Urinary bladder (tissue), 4 donors: ENCODE measurements around the gene ALKBH6. TPM values are rescaled to one million over a fixed set of nuclear protein-coding genes. Genes with fewer than 3 reads are reported as not detected.
"Not testable (repeated sequence)": the region's sequence is repeated elsewhere in the genome, so short reads cannot be mapped to it uniquely, and the experiment has no call there.

Experiments used
- DNase-seq: peaks from one replicate; pipeline ENCODE4 v3.0.0-alpha.2; 2015; ENCODE audit errors: extremely low spot score
- H3K27ac ChIP-seq: one replicate; pipeline ENCODE4 v1.5.1; 2013; ENCODE audit warnings: low read depth, mild to moderate bottlenecking, moderate library complexity
- H3K36me3 ChIP-seq: one replicate; pipeline ENCODE4 v1.6.1; 2013; ENCODE audit warnings: mild to moderate bottlenecking, moderate library complexity; ENCODE audit not compliant: insufficient read depth
- H3K4me1 ChIP-seq: one replicate; pipeline ENCODE4 v1.6.1; 2013; ENCODE audit warnings: mild to moderate bottlenecking, moderate library complexity; ENCODE audit not compliant: insufficient read depth
- H3K4me3 ChIP-seq: one replicate; pipeline ENCODE4 v1.5.1; 2013; ENCODE audit warnings: low read depth, low read length
- WGBS: extraction: QIAGEN DNeasy Blood & Tissue Kit; methylation state at CpG from one replicate; pipeline ENCODE4 v1.1.7; 2013; 5-methylcytosine and 5-hydroxymethylcytosine counted together
- polyA plus RNA-seq: library from polyadenylated mRNA; stranded (reverse); fragments of 200-250 nt; gene quantifications from one replicate; pipeline ENCODE4 v1.2.3, GENCODE V29; 2013
- total RNA-seq: library from RNA; depleted of rRNA; stranded (reverse); fragments of >200 nt; gene quantifications from one replicate; pipeline ENCODE4 v1.2.3, GENCODE V29; 2014
- donor health status: healthy with polysubstance abuse.
- donor health status: healthy.

Gene ALKBH6
- total and polyA plus RNA-seq, 2 donors: 6.1 to 26.4 TPM

DNA sequence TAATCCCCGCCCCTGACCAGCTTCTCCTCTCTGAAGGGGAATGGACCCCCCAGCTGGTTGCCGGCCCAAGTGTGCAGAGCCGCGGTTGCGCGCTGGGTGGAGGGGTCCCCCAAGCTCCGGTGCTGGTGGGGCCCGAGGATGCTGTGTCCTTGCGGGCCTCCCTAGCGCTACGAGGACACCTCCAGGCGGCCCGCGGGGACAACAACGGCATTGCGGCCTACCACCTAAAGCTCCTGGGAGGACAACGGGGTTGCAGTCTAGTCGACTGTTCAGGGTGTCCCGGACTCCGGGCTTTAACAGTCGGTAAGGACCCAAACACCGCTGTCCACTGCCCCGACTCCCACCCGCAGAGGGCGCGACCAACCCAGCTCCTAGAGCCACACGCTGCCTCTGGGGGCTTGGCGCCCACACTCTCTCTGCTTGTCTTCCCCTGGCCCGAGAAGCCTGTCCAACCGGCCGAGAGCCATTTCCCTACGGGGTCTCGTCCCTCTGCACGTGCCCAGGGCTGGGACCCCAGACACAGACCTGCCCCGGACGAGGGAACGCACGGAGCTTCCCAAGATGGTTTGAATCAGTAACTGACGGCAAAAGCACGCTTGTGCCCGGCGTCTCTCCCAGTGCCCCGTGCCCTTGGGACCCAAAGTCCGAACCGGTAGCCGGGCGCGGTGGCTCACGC is 20.0 kb downstream of the ALKBH6 start:
- no peak overlapping the region for H3K27ac ChIP-seq
- DNase-seq: no peak
- WGBS: 28% methylated on average over 49 of the region's 49 CpGs
- no peaks in the 10 kb centered on the region for H3K4me1 ChIP-seq
- no peaks in the 10 kb centered on the region for H3K36me3 ChIP-seq
- peak overlapping the region; percentile 86 for H3K4me3 ChIP-seq

DNA sequence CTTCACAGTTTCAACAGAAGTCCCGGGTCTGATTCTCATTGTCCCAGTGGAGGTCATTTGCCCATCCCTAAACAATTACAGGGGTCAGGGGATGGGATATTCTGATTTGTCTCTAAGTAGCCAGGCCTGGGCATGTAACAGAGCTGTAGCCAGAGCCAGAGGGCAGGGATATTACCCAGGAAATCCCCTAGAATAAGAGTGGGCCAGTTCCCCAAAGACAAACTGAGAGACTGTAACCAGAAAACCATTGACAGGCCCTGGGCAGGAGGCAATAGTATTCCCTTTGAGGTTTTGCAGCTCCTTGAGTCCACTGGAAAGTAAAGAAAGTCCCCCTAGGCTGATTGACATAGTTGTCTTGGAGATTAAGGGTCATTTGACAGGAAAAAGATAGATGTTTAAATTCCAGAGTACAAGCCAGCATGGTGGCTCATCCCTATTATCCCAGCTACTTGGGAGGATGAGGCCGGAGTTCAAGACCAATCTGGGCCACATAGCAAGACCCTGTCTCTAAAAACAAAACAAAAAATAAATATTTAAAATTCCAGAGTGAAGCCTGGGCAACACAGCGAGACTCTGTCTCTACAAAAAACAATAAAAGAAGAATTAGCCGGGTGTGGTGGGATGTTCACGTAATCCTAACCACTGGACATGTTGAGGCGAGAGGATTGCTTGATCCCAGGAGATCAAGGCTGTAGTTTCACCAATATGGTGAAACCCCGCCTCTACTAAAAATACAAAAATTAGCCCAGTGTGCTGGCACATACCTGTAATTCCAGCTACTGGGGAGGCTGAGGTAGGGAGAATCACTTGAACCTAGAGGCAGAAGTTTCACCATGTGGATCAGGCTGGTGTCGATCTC is 20.9 kb downstream of the ALKBH6 start:
- WGBS: 87% methylated on average over 8 of the region's 8 CpGs
- H3K36me3 ChIP-seq: no peaks in the 10 kb centered on the region
- no peaks in the 10 kb centered on the region for H3K4me1 ChIP-seq
- H3K4me3 ChIP-seq: no peak overlapping the region
- no peak for DNase-seq
- no peak overlapping the region for H3K27ac ChIP-seq

DNA sequence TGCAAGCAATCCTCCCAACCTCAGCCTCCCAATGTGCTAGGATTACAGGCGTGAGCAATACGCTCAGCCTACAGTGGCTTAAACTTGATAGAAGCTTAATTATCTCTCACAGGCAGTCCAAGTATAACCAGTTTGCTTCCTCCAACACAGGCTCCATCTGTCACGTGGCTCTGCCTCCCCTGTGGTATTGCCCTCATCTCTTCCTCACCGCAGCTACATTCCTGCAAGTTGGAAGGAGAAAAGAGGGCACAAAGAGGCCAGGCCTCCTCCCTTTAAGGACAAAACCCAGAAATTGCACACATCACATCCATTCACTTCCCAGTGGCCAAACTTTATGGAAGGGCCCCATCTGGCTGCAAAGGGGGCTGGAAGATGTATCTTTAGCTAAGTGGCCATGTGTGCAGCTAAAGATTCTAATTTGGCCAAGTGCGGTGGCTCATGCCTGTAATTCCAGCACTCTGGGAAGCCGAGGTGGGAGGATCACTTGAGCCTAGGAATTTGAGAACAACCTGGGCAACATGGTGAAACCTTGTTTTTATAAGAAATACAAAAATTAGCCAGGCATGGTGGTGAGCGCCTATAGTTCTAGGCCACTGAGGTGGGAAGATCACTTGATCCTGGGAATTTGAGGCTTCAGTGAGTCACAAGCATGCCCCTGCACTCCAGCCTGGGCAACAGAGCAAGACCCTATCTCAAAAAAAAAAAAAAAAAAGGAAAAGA is 22.1 kb downstream of the ALKBH6 start:
- DNase-seq: no peak
- H3K36me3 ChIP-seq: no peaks in the 10 kb centered on the region
- 84% methylated on average over 7 of the region's 7 CpGs for WGBS

DNA sequence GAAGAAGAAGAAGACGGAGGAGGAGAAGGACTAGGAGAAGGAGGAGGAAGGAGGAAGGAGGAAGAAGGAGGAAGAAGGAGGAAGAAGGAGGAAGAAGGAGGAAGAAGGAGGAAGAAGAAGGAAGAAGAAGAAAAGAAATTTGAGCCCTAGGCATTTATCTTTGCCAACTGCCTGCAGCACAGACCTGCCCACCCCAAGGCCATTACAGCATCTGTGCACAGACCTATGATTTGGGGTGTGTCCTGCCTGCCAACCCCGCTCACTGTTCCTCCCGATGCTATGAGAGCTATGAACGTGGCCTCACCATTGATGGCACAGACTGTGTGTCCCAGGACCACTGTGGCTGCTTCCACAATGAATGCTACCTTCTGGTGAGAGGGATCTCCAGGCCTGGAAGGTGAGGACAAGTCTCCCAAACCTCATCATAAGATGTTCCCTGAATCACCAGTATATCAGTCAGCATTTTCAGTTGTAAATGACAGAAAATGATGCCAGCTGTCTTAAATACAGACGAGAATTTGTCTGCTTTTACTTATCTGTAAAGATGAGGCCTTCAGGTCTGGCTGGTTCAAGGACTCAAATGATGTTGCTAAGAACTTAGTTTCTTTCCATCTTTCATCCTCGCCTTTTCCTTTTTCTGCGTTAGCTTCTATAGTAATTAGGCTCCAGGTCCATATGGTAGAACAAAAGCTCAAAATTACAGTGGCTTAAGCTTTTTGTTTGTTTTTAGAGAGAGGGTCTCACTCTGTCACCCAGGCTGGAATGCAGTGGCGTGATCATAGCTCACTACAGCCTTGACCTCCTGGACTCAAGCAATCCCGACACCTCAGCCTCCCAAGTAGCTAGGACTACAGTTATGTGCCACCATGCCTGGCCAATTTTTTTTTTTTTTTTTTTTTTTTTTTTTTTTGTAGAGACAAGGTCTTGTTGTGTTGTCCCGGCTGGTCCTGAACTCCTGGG is 23.0 kb downstream of the ALKBH6 start:
- H3K27ac ChIP-seq: no peak overlapping the region
- 81% methylated on average over 10 of the region's 10 CpGs for WGBS
- DNase-seq: no peak
- no peaks in the 10 kb centered on the region for H3K4me1 ChIP-seq
- H3K36me3 ChIP-seq: no peaks in the 10 kb centered on the region
- no peak overlapping the region for H3K4me3 ChIP-seq

More for the DNA sequence above, 22.1 kb downstream of the ALKBH6 start:
- no peak overlapping the region for H3K27ac ChIP-seq
- H3K4me3 ChIP-seq: no peak overlapping the region
- no peaks in the 10 kb centered on the region for H3K4me1 ChIP-seq

DNA sequence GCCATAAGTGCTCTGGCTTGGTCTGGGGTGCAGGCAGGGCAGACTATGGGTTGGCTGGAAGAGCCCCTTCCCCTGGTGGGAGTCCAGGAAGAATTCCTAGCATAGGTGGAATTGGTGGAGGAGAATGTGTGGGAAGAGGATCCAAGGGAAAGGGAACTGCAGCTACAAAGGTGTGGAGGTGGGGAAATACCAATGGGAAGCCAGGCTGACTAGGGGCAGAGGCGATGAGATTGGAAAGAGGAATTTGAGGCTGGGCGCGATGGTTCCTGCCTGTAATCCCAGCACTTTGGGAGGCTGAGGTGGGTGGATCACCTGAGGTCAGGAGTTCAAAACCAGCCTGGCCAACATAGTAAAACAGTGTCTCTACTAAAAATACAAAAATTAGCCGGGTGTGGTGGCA is 23.9 kb downstream of the ALKBH6 start:
- H3K4me3 ChIP-seq: no peak overlapping the region
- WGBS: 93% methylated on average over 4 of the region's 4 CpGs
- DNase-seq: no peak
- no peaks in the 10 kb centered on the region for H3K36me3 ChIP-seq
- no peak overlapping the region for H3K27ac ChIP-seq
- no peaks in the 10 kb centered on the region for H3K4me1 ChIP-seq

DNA sequence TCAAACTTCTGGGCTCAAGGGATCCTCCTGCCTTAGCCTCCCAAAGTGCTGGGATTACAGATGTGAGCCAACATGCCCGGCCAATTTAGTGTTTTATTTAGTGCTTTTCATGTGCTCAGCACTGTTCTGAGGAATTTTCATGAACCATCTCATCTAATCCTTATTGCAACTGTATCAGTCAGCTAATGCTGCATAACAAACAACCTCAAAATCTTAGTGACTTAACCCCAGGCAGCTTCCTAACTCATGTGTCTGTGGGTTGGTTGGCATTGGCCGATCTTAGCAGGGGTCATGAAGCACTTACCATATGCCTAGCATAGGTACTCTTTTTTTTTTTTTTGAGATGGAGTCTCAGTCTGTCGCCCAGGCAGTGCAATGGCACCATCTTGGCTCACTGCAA is 25.2 kb downstream of the ALKBH6 start:
- WGBS: 91% methylated on average over 3 of the region's 3 CpGs
- Histone ChIP-seq H3K36me3 (no peaks in the 10 kb centered on the region), H3K27ac (no peak overlapping the region), H3K4me3 (no peak overlapping the region), H3K4me1 (no peaks in the 10 kb centered on the region)
- no peak for DNase-seq

DNA sequence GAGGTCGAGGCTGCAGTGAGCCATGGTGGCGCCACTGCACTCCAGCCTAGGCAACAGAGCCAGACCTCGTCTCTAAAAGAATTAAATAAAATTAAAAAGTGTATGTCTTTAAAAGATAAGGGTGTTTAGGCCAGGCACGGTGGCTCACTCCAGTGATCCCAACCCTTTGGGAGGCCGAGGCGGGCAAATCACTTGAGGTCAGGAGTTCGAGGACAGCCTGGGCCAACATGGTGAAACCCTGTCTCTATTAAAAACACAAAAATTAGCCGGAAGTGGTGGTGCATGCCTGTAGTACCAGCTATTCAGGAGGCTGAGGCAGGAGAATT is 26.5 kb downstream of the ALKBH6 start:
- Histone ChIP-seq H3K4me1 (no peaks in the 10 kb centered on the region), H3K4me3 (no peak overlapping the region), H3K27ac (no peak overlapping the region), H3K36me3 (no peaks in the 10 kb centered on the region)
- WGBS: 29% methylated on average over 8 of the region's 8 CpGs
- no peak for DNase-seq

DNA sequence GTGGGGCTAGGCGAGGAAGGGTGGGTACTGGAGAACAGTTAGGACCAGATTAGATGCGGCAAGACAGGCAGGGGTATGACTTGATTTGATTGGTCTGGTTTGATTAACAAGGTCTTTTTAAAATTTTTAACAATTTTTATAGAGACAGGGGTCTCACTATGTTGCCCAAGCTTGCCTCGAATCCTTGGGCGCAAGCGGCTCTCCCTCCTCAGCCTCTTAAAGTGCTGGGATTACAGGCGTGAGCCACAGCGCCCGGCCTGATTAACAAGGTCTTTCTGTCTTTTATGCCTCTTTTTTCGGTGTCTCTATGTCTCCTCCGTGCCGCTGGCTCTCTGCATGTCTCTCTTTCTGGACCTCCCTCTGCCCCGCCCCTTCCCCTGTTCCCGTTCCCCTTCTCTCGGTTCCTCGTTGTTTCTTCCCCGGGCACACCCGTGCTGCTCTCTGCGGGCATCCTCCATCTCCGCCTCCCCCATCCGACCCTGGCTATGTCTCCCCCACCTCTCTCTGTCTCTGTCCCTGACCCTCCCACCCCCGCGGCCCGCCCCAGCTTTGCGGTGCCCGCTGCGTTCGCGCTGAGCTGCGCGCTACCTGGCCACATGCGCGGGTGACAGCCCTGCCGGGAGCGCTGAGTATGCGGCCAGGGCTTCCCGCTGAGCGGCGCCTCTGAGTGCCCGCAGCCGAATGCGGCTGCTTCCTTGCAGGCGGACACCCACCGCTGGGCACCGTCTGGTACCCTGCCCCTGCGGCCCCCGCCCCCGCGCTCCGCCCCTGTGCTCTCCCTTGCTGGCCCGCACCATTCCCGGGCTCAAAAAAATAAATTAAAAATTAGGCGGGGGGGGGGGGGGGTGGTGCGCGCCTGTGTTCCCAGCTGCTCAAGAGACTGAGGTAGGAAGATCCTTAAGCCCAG is 27.1 kb downstream of the ALKBH6 start:
- DNase-seq: no peak
- H3K36me3 ChIP-seq: no peaks in the 10 kb centered on the region
- 9% methylated on average over 54 of the region's 54 CpGs for WGBS
- H3K4me3 ChIP-seq: peak overlapping the region; percentile 29
- no peaks in the 10 kb centered on the region for H3K4me1 ChIP-seq
- H3K27ac ChIP-seq: no peak overlapping the region

DNA sequence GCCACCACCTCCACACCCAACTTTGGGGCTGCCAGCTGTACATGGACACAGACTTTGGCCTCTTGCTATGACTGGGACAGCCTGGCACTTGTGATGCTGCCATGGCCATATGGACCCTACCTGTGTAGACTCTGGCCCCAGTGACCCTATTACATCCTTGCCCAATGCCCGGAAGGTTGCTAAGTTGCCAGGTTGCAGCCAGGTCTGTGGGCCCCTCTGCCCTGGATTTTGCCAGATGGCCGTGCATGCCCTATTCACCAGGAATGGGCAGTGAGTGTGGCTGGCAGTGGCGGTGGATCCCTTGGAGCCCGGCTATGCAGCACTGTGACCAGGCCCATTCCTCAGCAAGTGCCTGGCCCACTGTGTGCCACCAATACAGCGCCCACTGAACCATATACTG is 27.9 kb downstream of the ALKBH6 start:
- Histone ChIP-seq H3K36me3 (no peaks in the 10 kb centered on the region), H3K4me3 (no peak overlapping the region), H3K4me1 (no peaks in the 10 kb centered on the region), H3K27ac (no peak overlapping the region)
- DNase-seq: no peak
- 92% methylated on average over 5 of the region's 5 CpGs for whole genome bisulfite sequencing

DNA sequence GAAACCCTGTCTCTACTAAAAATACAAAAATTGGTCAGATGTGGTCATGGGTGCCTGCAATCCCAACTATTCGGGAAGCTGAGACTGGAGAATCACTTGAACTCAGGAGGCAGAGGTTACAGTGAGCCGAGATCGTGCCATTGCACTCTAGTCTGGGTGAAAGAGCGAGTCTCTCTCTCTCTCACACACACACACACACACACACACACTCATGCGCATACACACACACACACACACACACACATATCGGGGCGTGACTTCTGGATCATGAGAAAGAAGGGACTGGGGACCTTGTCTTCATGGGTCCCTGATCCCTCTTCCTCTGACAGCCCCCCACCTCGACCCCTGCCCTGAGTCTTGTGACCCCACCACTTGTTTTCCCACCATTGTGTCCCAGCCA is 30.8 kb downstream of the ALKBH6 start:
- Histone ChIP-seq H3K4me1 (no peaks in the 10 kb centered on the region), H3K36me3 (no peaks in the 10 kb centered on the region), H3K27ac (no peak overlapping the region), H3K4me3 (no peak overlapping the region)
- no peak for DNase-seq
- 82% methylated on average over 8 of the region's 8 CpGs for WGBS

DNA sequence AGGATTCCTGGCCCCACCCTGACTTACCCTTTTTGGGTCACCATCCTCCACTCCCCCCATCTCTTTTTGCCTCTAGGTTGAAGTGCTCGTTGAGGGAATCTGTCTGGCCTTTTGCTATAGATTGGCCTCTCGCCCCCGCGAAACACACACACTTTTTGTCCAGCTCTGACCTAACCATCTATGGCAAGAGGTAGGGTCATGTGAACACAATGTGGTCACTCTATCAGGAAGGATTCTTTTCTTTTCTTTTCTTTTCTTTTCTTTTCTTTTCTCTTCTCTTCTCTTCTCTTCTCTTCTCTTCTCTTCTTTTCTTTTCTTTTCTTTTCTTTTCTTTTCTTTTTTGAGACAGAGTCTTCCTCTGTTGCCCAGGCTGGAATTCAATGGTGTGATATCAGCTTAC is 33.0 kb downstream of the ALKBH6 start:
- 85% methylated on average over 4 of the region's 4 CpGs for WGBS
- H3K4me3 ChIP-seq: not testable (repeated sequence)

DNA sequence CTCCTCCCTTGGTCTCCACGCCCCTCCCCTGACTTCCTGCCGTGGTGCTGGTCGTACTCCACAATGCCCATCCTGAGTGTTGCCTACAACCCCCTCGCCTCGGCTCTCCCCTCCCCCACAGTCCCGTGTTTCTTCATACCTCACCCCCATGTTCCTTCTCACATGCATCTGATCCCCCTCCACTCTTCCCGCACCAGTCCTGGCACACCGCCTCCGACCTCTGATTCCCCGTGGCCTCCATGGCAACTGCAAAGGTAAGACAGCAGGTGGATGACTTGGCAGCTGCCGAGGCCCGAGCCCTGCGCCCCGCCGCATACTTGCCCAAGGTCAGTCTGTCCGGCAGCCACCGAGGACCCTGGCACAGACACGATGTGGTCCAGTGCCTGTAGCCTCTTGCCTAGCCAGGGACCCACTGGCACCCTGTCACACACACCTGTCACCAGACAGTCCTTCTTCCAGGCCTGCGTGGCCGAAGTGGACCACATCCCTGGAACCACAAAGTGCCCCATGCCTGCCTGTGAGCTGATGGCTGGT is 35.1 kb downstream of the ALKBH6 start:
- Histone ChIP-seq H3K27ac (no peak overlapping the region), H3K4me3 (no peak overlapping the region), H3K4me1 (no peaks in the 10 kb centered on the region), H3K36me3 (no peaks in the 10 kb centered on the region)
- no peak for DNase-seq
- WGBS: 65% methylated on average over 20 of the region's 20 CpGs

More for the DNA sequence above, 33.0 kb downstream of the ALKBH6 start:
- not testable (repeated sequence) for H3K27ac ChIP-seq, H3K36me3 ChIP-seq, DNase-seq, H3K4me1 ChIP-seq
